Measurements from ENCODE around the gene ATP7A. TPM values are rescaled to one million over a fixed set of nuclear protein-coding genes. Genes with fewer than 3 reads are reported as not detected.

Gene ATP7A
- total RNA-seq, 1 donor from 2014 or later, result 11.1 TPM

- Mint-ChIP-seq H3K36me3 (peaks cover 4% of the 10 kb centered on the region), H3K4me3 (no peak overlapping the region), H3K27me3 (no peaks in the 10 kb centered on the region), H3K4me1 (ENCODE audit: unreplicated experiment) (no peaks in the 10 kb centered on the region), H3K27ac (no peak overlapping the region), H3K9me3 (no peaks in the 10 kb centered on the region)
- DNase-seq (ENCODE audit: extremely low spot score, unreplicated experiment), result no peak
- peak; percentile 61 for TF ChIP-seq CTCF (conservative IDR thresholded peaks at IDR 0.05)
Measured at GRCh38 chrX:77946571-77946970, 36.1 kb downstream of the ATP7A start.

GRCh38 chrX:77949840-77950239 is 39.3 kb downstream of the ATP7A start:
- Mint-ChIP-seq H3K4me1 (ENCODE audit: unreplicated experiment) (no peaks in the 10 kb centered on the region), H3K4me3 (no peak overlapping the region), H3K9me3 (no peaks in the 10 kb centered on the region), H3K36me3 (peaks cover 4% of the 10 kb centered on the region), H3K27me3 (no peaks in the 10 kb centered on the region), H3K27ac (no peak overlapping the region)
- TF ChIP-seq CTCF (conservative IDR thresholded peaks at IDR 0.05), result no peak
- DNase-seq (ENCODE audit: extremely low spot score, unreplicated experiment), result no peak

GRCh38 chrX:77952173-77952572 is 41.7 kb downstream of the ATP7A start:
- Mint-ChIP-seq H3K27ac (no peak overlapping the region), H3K4me3 (no peak overlapping the region), H3K9me3 (no peaks in the 10 kb centered on the region), H3K4me1 (ENCODE audit: unreplicated experiment) (no peaks in the 10 kb centered on the region), H3K27me3 (no peaks in the 10 kb centered on the region), H3K36me3 (peaks cover under 1% of the 10 kb centered on the region)
- no peak for TF ChIP-seq CTCF (conservative IDR thresholded peaks at IDR 0.05)
- DNase-seq (ENCODE audit: extremely low spot score, unreplicated experiment), result no peak

- Mint-ChIP-seq H3K36me3 (no peaks in the 10 kb centered on the region), H3K27me3 (no peaks in the 10 kb centered on the region), H3K9me3 (no peaks in the 10 kb centered on the region), H3K4me3 (no peak overlapping the region), H3K27ac (no peak overlapping the region), H3K4me1 (ENCODE audit: unreplicated experiment) (no peaks in the 10 kb centered on the region)
- TF ChIP-seq CTCF (conservative IDR thresholded peaks at IDR 0.05), result no peak
- DNase-seq (ENCODE audit: extremely low spot score, unreplicated experiment), result no peak
Measured at GRCh38 chrX:77953302-77953701, 42.8 kb downstream of the ATP7A start.

GRCh38 chrX:77953708-77954107 is 43.2 kb downstream of the ATP7A start:
- no peaks in the 10 kb centered on the region for H3K4me1 Mint-ChIP-seq (ENCODE audit: unreplicated experiment)
- H3K27ac Mint-ChIP-seq, result no peak overlapping the region
- no peak for TF ChIP-seq CTCF (conservative IDR thresholded peaks at IDR 0.05)

GRCh38 chrX:77960567-77960966 is 50.1 kb downstream of the ATP7A start:
- TF ChIP-seq CTCF (conservative IDR thresholded peaks at IDR 0.05), result no peak
- Mint-ChIP-seq H3K9me3 (no peaks in the 10 kb centered on the region), H3K4me1 (ENCODE audit: unreplicated experiment) (no peaks in the 10 kb centered on the region), H3K36me3 (no peaks in the 10 kb centered on the region), H3K4me3 (no peak overlapping the region), H3K27me3 (no peaks in the 10 kb centered on the region), H3K27ac (no peak overlapping the region)
- no peak for DNase-seq (ENCODE audit: extremely low spot score, unreplicated experiment)

More at GRCh38 chrX:77953708-77954107, 43.2 kb downstream of the ATP7A start:
- no peak for DNase-seq (ENCODE audit: extremely low spot score, unreplicated experiment)
- Mint-ChIP-seq H3K9me3 (no peaks in the 10 kb centered on the region), H3K36me3 (no peaks in the 10 kb centered on the region), H3K4me3 (no peak overlapping the region), H3K27me3 (no peaks in the 10 kb centered on the region)

All from type B pancreatic cell (in vitro differentiated cells).